ENCODE measurements around the gene RBMX. TPM values are rescaled to one million over a fixed set of nuclear protein-coding genes. Genes with fewer than 3 reads are reported as not detected.
"Not testable (repeated sequence)": the region's sequence is repeated elsewhere in the genome, so short reads cannot be mapped to it uniquely, and the experiment has no call there.

The RBMX gene
- total and polyA plus RNA-seq, 9 donors = 192 to 444 (median 308) TPM

- no peak for DNase-seq
- intact Hi-C loops (cut with DNase I) = no loop called here
- TF ChIP-seq EP300 (IDR thresholded peaks at IDR 0.05) = no peak
- TF ChIP-seq CTCF (IDR thresholded peaks at IDR 0.05) = no peak
- TF ChIP-seq POLR2A (IDR thresholded peaks at IDR 0.05) = no peak
- Histone ChIP-seq H3K9me3 (no peaks in the 10 kb centered on the region), H3K36me3 (no peaks in the 10 kb centered on the region), H3K4me3 (no peak overlapping the region), H3K4me1 (ENCODE audit: insufficient read depth) (no peaks in the 10 kb centered on the region), H3K27me3 (no peaks in the 10 kb centered on the region), H3K27ac (no peak overlapping the region)
- WGBS, 3 donors = 78 to 82% (median 79%) methylated on average over 11 of the region's 11 CpGs
These were observed 27.1 kb upstream of the RBMX start for GRCh38 chrX:136907621-136908020.

- no peak overlapping the region for H3K27ac ChIP-seq
- TF ChIP-seq EP300 (IDR thresholded peaks at IDR 0.05) = no peak
- no peak for DNase-seq
- 75 to 78% (median 77%) methylated on average over 14 of the region's 14 CpGs for WGBS, 3 donors
- intact Hi-C loops (cut with DNase I) = no loop called here
- H3K4me1 ChIP-seq (ENCODE audit: insufficient read depth) = no peaks in the 10 kb centered on the region
- no peaks in the 10 kb centered on the region for H3K9me3 ChIP-seq
- no peaks in the 10 kb centered on the region for H3K36me3 ChIP-seq
- no peaks in the 10 kb centered on the region for H3K27me3 ChIP-seq
- no peak overlapping the region for H3K4me3 ChIP-seq
These were observed 26.5 kb upstream of the RBMX start for GRCh38 chrX:136906921-136907510.

DNA sequence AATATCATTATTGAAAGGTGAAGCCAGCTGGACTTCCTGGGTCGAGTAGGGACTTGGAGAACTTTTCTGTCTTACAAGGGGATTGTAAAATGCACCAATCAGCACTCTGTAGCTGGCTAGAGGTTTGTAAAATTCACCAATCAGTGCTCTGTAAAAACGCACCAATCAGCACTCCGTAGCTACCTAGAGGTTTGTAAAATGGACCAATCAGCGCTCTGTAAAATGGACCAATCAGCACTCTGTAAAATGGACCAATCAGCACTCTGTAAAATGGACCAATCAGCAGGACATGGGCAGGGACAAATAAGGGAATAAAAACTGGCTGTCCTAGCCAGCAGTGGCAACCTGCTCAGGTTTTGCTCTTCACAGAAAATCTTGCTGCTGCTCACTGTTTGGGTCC lies 23.5 kb upstream of the RBMX start:
- H3K4me3 ChIP-seq; H3K27me3 ChIP-seq; H3K9me3 ChIP-seq; DNase-seq; intact Hi-C loops (cut with DNase I); H3K36me3 ChIP-seq; H3K4me1 ChIP-seq (ENCODE audit: insufficient read depth); H3K27ac ChIP-seq: not testable (repeated sequence)
- WGBS, 3 donors = 77 to 86% (median 85%) methylated on average over 4 of the region's 4 CpGs

- H3K27me3 ChIP-seq; intact Hi-C loops (cut with DNase I); DNase-seq; H3K9me3 ChIP-seq; H3K4me1 ChIP-seq (ENCODE audit: insufficient read depth); H3K4me3 ChIP-seq; H3K36me3 ChIP-seq; H3K27ac ChIP-seq: not testable (repeated sequence)
- WGBS, 3 donors = 89 to 91% (median 90%) methylated on average over 10 of the region's 10 CpGs
These were observed 19.5 kb upstream of the RBMX start for GRCh38 chrX:136900071-136900470.

GRCh38 chrX:136899221-136899620 lies 18.7 kb upstream of the RBMX start:
- Histone ChIP-seq H3K9me3 (no peaks in the 10 kb centered on the region), H3K36me3 (no peaks in the 10 kb centered on the region), H3K4me3 (no peak overlapping the region), H3K27ac (no peak overlapping the region), H3K27me3 (no peaks in the 10 kb centered on the region), H3K4me1 (ENCODE audit: insufficient read depth) (no peaks in the 10 kb centered on the region)
- no peak for TF ChIP-seq CTCF (IDR thresholded peaks at IDR 0.05)
- TF ChIP-seq EP300 (IDR thresholded peaks at IDR 0.05) = no peak
- TF ChIP-seq POLR2A (IDR thresholded peaks at IDR 0.05) = no peak
- WGBS, 3 donors = 31 to 54% (median 41%) methylated on average over 1 of the region's 1 CpG
- intact Hi-C loops (cut with DNase I) = no loop called here
- DNase-seq = no peak

DNA sequence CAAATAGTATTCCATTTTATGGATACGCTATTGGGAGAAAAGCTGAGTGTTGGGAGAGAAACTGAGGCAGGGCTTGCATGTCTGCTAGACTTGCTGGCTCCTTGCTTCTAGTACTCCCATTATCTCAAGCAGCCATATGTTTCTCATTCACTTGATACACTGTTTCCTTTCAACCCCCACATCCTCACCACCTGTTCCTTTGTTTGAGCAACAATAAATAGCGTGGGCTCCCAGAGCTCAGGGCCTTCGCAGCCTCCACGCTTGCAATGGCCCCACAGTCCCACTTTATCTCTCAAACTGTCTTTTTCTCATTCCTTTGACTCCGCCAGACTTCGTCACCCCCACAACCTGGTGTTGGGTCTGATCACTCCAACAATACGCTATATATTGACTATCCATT lies 18.2 kb upstream of the RBMX start:
- H3K4me3 ChIP-seq; H3K27ac ChIP-seq; H3K36me3 ChIP-seq; DNase-seq; H3K4me1 ChIP-seq (ENCODE audit: insufficient read depth); intact Hi-C loops (cut with DNase I); H3K9me3 ChIP-seq; H3K27me3 ChIP-seq: not testable (repeated sequence)
- 63 to 72% (median 68%) methylated on average over 7 of the region's 7 CpGs for WGBS, 3 donors

Data from ovary (tissue), 9 donors.